GM10266 (cell line): ENCODE data around the gene TEAD1.

Experiments used
- DNase-seq: peaks from one replicate; pipeline ENCODE4 v3.0.0; 2012; ENCODE audit errors: extremely low spot score
- CTCF ChIP-seq: IDR thresholded peaks from 2 replicates; pipeline ENCODE4 v1.5.1; 2012; ENCODE audit warnings: mild to moderate bottlenecking, low read depth; ENCODE audit not compliant: control insufficient read depth, insufficient read depth; ENCODE audit errors: missing control alignments

The TEAD1 gene

GRCh38 chr11:12696911-12697581 lies 22.8 kb downstream of the TEAD1 start:
- TF ChIP-seq CTCF = no peak
- DNase-seq = no peak

GRCh38 chr11:12698048-12698447 lies 23.8 kb downstream of the TEAD1 start:
- TF ChIP-seq CTCF = no peak
- DNase-seq = no peak

GRCh38 chr11:12701811-12702592 lies 27.8 kb downstream of the TEAD1 start:
- no peak for TF ChIP-seq CTCF
- DNase-seq = no peak

- TF ChIP-seq CTCF = no peak
- no peak for DNase-seq
Measured at GRCh38 chr11:12702999-12703453, 28.8 kb downstream of the TEAD1 start.

GRCh38 chr11:12704049-12704448 lies 29.8 kb downstream of the TEAD1 start:
- TF ChIP-seq CTCF = no peak
- no peak for DNase-seq

GRCh38 chr11:12705874-12706273 lies 31.7 kb downstream of the TEAD1 start:
- no peak for TF ChIP-seq CTCF
- no peak for DNase-seq
